ENCODE results near the gene ZNF385A. TPM values are rescaled to one million over a fixed set of nuclear protein-coding genes. Genes with fewer than 3 reads are reported as not detected.

Gene ZNF385A
- total RNA-seq, 1 experiment from 2014 or later, result 5.7 TPM

DNA sequence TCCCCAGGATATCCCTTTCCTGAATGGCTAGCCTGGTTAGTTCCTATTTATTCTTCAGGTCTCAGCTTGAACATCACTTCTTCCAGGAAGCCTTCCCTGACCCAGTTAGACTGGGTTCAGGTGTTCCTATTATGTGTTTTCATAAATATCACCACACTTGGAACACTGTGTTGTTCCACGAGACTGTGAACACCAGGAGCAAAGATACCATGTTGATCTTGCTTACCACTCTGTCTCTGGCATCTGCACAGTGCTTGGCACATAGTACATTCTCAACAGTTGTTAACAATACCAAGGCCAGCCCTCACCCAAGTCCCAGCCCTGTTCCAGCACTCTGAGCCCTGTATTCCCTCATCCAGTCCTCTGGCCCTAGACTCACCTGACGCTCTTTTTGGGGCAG, 13.7 kb upstream of the ZNF385A start:
- Histone ChIP-seq H3K14ac (ENCODE audit: insufficient read depth, low read length) (no peak overlapping the region), H3K9ac (ENCODE audit: extremely low read depth, insufficient read length, low read length) (no peak overlapping the region), H3K4me1 (ENCODE audit: insufficient read depth, low read length) (no peaks in the 10 kb centered on the region; the same call in 1 of the 2 replicates), H3K18ac (ENCODE audit: insufficient read length, low read depth, low read length) (no peak overlapping the region), H4K91ac (ENCODE audit: insufficient read length, low read depth, low read length) (no peak overlapping the region), H3K56ac (ENCODE audit: insufficient read length, low read depth, low read length) (no peak overlapping the region), H3K27me3 (ENCODE audit: insufficient read depth, low read length) (no peaks in the 10 kb centered on the region), H2BK5ac (ENCODE audit: insufficient read length, low read length) (no peak overlapping the region), H3K4ac (ENCODE audit: low read depth, low read length) (no peak overlapping the region), H4K5ac (ENCODE audit: insufficient read length, low read depth, low read length) (no peak overlapping the region), H3K23me2 (ENCODE audit: insufficient read length, low read depth, low read length, poor library complexity, severe bottlenecking) (no peaks in the 10 kb centered on the region), H2AFZ (ENCODE audit: low read length) (no peak overlapping the region), H3K27ac (ENCODE audit: insufficient read length, low read depth, low read length) (no peak overlapping the region), H4K20me1 (ENCODE audit: control insufficient read depth, insufficient read depth, insufficient read length) (no peaks in the 10 kb centered on the region), H3K23ac (ENCODE audit: insufficient read length, low read depth, low read length) (no peak overlapping the region), H2BK15ac (ENCODE audit: low read depth, low read length) (no peak overlapping the region), H3T11ph (ENCODE audit: low read length) (no peak overlapping the region), H3K9me3 (ENCODE audit: control insufficient read depth, low read depth, low read length) (no peaks in the 10 kb centered on the region), H3K79me1 (ENCODE audit: insufficient read depth, low read depth, low read length, poor library complexity, severe bottlenecking) (no peaks in the 10 kb centered on the region), H2BK120ac (ENCODE audit: low read depth, low read length, poor library complexity, severe bottlenecking) (no peak overlapping the region), H2AK5ac (ENCODE audit: insufficient read length, low read length) (no peak overlapping the region), H4K8ac (replicated peaks; ENCODE audit: insufficient read length, low read depth, low read length) (no peak overlapping the region), H3K4me2 (ENCODE audit: insufficient read depth, insufficient read length, low read length) (no peak overlapping the region), H3K79me2 (ENCODE audit: insufficient read depth, low read length) (no peaks in the 10 kb centered on the region), H2BK20ac (ENCODE audit: low read depth, low read length, poor library complexity, severe bottlenecking) (no peak overlapping the region), H2BK12ac (ENCODE audit: insufficient read length, low read depth, low read length) (no peak overlapping the region)
- WGBS (ENCODE audit: extremely low coverage, insufficient read length, low lambda C conversion rate), result no CpG with 5 or more reads among the region's 2 CpGs
- TF ChIP-seq, protein P1, sequence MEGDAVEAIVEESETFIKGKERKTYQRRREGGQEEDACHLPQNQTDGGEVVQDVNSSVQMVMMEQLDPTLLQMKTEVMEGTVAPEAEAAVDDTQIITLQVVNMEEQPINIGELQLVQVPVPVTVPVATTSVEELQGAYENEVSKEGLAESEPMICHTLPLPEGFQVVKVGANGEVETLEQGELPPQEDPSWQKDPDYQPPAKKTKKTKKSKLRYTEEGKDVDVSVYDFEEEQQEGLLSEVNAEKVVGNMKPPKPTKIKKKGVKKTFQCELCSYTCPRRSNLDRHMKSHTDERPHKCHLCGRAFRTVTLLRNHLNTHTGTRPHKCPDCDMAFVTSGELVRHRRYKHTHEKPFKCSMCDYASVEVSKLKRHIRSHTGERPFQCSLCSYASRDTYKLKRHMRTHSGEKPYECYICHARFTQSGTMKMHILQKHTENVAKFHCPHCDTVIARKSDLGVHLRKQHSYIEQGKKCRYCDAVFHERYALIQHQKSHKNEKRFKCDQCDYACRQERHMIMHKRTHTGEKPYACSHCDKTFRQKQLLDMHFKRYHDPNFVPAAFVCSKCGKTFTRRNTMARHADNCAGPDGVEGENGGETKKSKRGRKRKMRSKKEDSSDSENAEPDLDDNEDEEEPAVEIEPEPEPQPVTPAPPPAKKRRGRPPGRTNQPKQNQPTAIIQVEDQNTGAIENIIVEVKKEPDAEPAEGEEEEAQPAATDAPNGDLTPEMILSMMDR (conservative IDR thresholded peaks at IDR 0.05), result no peak
- Mint-ChIP-seq H3K9me3 (no peaks in the 10 kb centered on the region), H3K4me3 (no peak overlapping the region), H3K4me1 (peaks cover 8 to 13% of the 10 kb centered on the region in 2 experiments), H3K36me3 (ENCODE audit: insufficient read depth in 1 of 3, low read depth in 3 of 3) (peaks cover 10 to 38% (median 34%) of the 10 kb centered on the region in 3 experiments), H3K27ac (no peak overlapping the region), H3K27me3 (ENCODE audit: low read depth) (peaks cover 2% of the 10 kb centered on the region; the same call in 1 of the 2 replicates)
- DNase-seq, result no peak
